Spleen (tissue), 11 donors: ENCODE data around the gene TMEM45A. TPM values are rescaled to one million over a fixed set of nuclear protein-coding genes. Genes with fewer than 3 reads are reported as not detected.

ENCODE experiments used
- DNase-seq: peaks from one replicate; pipeline ENCODE4 v3.0.0-alpha.2; 2020
- H3K27ac ChIP-seq, 8 donors: fragments of 200-600 bp; sonication (generic) in 7 of 8; 1 replicate in 4 of 8; 2 replicates in 4 of 8; pipeline versions ENCODE4 v1.5.0 to v1.8.0; 2016 to 2021; ENCODE audit warnings: inconsistent platforms in 4 of 8, mild to moderate bottlenecking in 4 of 8, moderate library complexity in 1 of 8
- H3K27me3 ChIP-seq, 7 donors: fragments of 200-600 bp; sonication (generic) in 6 of 7; replicated peaks in 1 of 7; 1 replicate in 4 of 7; 2 replicates in 3 of 7; pipeline versions ENCODE4 v1.5.0 to v1.8.0; 2016 to 2021; ENCODE audit warnings: inconsistent platforms in 3 of 7, mild to moderate bottlenecking in 1 of 7
- H3K36me3 ChIP-seq, 6 donors: fragments of 200-600 bp; sonication (generic) in 5 of 6; 1 replicate in 4 of 6; 2 replicates in 2 of 6; pipeline versions ENCODE4 v1.5.0 to v1.8.0; 2016 to 2021; ENCODE audit warnings: inconsistent platforms in 2 of 6
- H3K4me1 ChIP-seq, 6 donors: fragments of 200-600 bp; sonication (generic) in 5 of 6; 1 replicate in 3 of 6; 2 replicates in 3 of 6; pipeline versions ENCODE4 v1.5.0 to v1.8.0; 2016 to 2021; ENCODE audit warnings: inconsistent platforms in 3 of 6
- H3K4me3 ChIP-seq, 8 donors: fragments of 200-600 bp; sonication (generic) in 7 of 8; 1 replicate in 4 of 8; 2 replicates in 4 of 8; pipeline versions ENCODE4 v1.5.0 to v1.8.0; 2016 to 2021; ENCODE audit warnings: inconsistent platforms in 4 of 8, mild to moderate bottlenecking in 4 of 8, moderate library complexity in 2 of 8
- H3K9me3 ChIP-seq, 8 donors: fragments of 200-600 bp; sonication (generic) in 7 of 8; 1 replicate in 4 of 8; 2 replicates in 4 of 8; pipeline versions ENCODE4 v1.5.0 to v1.8.0; 2016 to 2021; ENCODE audit warnings: inconsistent platforms in 4 of 8
- POLR2A ChIP-seq, 3 donors: fragments of 450-650 bp; IDR thresholded peaks; one replicate each; pipeline ENCODE4 v1.5.1; 2017; ENCODE audit warnings: antibody characterized with exemption in 3 of 3, mild to moderate bottlenecking in 1 of 3
- POLR2AphosphoS5 ChIP-seq, 3 donors: sonication (generic); formaldehyde crosslinking; IDR thresholded peaks; one replicate each; pipeline ENCODE4 v1.5.1; 2017; ENCODE audit warnings: antibody characterized with exemption in 3 of 3
- WGBS, 5 donors: extraction: QIAGEN DNeasy Blood & Tissue Kit in 3 of 5; methylation state at CpG; one replicate each; pipeline versions ENCODE4 v1.1.5 to v1.1.7; 2013 to 2018; 5-methylcytosine and 5-hydroxymethylcytosine counted together
- intact Hi-C: fragments of 100-400 bp; cut with DNase I; formaldehyde crosslinking; loops from one replicate; pipeline ENCODE4 v1.15.0; 2023; ENCODE audit warnings: low total_unique reads
- polyA plus RNA-seq, 3 donors: library from polyadenylated mRNA; stranded (reverse); fragments of 200-250 nt; gene quantifications; one replicate each; pipeline ENCODE4 v1.2.1, GENCODE V29; 2013
- total RNA-seq, 7 donors: library from RNA; depleted of rRNA in 3 of 7; stranded (reverse); fragments of >200 nt in 3 of 7; fragmentation: NEBNext Ultra II Directional in 4 of 7; extraction: Animal tissue kit (Norgen Biotek cat#: 25700) in 4 of 7; gene quantifications; one replicate each; pipeline versions ENCODE4 v1.1.0 to v1.2.1, GENCODE V29; 2016 to 2021
- TF ChIP-seq, protein P1 (sequence below), 11 experiments: fragments of 200-600 bp in 7 of 11; fragments of 450-650 bp in 4 of 11; sonication (generic) in 4 of 11; IDR thresholded peaks in 8 of 11; conservative IDR thresholded peaks in 3 of 11; 1 replicate in 7 of 11; 2 replicates in 4 of 11; pipeline versions ENCODE4 v1.4.0 to v1.8.0; 2016 to 2021; ENCODE audit warnings: antibody characterized with exemption in 11 of 11, inconsistent platforms in 4 of 11, mild to moderate bottlenecking in 1 of 11
- donor health status: healthy with polysubstance abuse.
- donor health status: DM: no; HTN: no; CAD: no; lungs with moderate emphysema.
- donor health status: DM: no; HTN: no; CAD: no.
- donor health status: Bipolar disorder and iron deficiency.
- donor health status: healthy.
- donor health status: DM: no; HTN: no; CAD: no.
- donor health status: DM: yes; HTN: yes; CAD: no.

TMEM45A gene
- total and polyA plus RNA-seq, 10 donors = 1.2 to 13.4 (median 5.5) TPM

DNA sequence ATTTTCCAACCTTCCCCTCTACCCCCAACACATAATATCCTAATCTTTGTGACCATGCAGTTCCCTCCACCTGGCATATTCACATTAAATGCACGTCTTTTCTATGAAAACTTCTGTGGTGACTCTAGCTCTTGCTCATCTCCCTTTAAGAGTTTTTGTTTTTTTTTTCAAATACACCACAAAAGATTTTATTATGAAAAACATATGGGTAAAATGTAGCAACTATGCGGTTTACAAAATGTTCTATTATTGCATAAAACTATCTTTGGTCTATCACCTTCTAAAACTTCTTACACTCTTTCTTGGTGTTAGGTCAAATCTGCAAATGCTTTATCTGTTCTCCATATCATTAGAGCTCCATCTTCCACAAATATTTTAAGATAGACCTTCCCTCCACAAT lies 78.4 kb downstream of the TMEM45A start:
- Histone ChIP-seq H3K4me3 (no peak overlapping the region), H3K9me3 (no peaks in the 10 kb centered on the region), H3K36me3 (peaks cover 0 to 15% (median 0%) of the 10 kb centered on the region in 6 donors), H3K27me3 (no peaks in the 10 kb centered on the region), H3K27ac (no peak overlapping the region), H3K4me1 (no peaks in the 10 kb centered on the region)
- TF ChIP-seq POLR2A (IDR thresholded peaks at IDR 0.05) (no peak), POLR2AphosphoS5 (IDR thresholded peaks at IDR 0.05) (no peak)
- TF ChIP-seq, protein P1, sequence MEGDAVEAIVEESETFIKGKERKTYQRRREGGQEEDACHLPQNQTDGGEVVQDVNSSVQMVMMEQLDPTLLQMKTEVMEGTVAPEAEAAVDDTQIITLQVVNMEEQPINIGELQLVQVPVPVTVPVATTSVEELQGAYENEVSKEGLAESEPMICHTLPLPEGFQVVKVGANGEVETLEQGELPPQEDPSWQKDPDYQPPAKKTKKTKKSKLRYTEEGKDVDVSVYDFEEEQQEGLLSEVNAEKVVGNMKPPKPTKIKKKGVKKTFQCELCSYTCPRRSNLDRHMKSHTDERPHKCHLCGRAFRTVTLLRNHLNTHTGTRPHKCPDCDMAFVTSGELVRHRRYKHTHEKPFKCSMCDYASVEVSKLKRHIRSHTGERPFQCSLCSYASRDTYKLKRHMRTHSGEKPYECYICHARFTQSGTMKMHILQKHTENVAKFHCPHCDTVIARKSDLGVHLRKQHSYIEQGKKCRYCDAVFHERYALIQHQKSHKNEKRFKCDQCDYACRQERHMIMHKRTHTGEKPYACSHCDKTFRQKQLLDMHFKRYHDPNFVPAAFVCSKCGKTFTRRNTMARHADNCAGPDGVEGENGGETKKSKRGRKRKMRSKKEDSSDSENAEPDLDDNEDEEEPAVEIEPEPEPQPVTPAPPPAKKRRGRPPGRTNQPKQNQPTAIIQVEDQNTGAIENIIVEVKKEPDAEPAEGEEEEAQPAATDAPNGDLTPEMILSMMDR (IDR thresholded peaks at IDR 0.05 in 8 of 11, conservative IDR thresholded peaks at IDR 0.05 in 3 of 11) = no peak
- intact Hi-C loops = no loop called here
- no peak for DNase-seq
- 81 to 93% (median 88%) methylated on average over 2 of the region's 2 CpGs for WGBS, 5 donors

DNA sequence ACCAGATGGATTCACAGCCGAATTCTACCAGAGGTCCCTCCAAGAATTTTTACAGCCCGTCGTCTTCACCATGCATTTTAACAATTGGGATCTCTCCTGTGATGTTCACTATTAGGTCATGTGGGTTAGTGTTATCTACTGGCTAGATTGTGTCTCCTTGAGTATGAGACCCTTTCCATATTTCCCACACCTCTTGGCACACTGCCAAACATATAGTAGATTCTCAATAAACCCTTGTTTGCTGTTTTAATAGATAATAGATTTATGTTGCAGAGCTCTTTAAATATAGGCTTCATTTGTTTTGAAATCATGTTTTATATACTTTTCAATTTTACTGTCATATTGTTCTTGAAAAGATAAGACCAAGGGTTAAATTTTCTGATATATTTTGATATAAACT lies 82.1 kb downstream of the TMEM45A start:
- peaks cover 0 to 8% (median 0%) of the 10 kb centered on the region in 6 donors for H3K36me3 ChIP-seq
- H3K4me1 ChIP-seq = no peaks in the 10 kb centered on the region
- no peak overlapping the region for H3K4me3 ChIP-seq
- TF ChIP-seq POLR2A (IDR thresholded peaks at IDR 0.05) = no peak
- TF ChIP-seq, protein P1 (IDR thresholded peaks at IDR 0.05 in 8 of 11, conservative IDR thresholded peaks at IDR 0.05 in 3 of 11) = no peak
- TF ChIP-seq POLR2AphosphoS5 (IDR thresholded peaks at IDR 0.05) = no peak
- 90 to 100% (median 97%) methylated on average over 3 of the region's 3 CpGs for WGBS, 5 donors
- no peak overlapping the region for H3K27ac ChIP-seq
- no peaks in the 10 kb centered on the region for H3K9me3 ChIP-seq
- no peaks in the 10 kb centered on the region for H3K27me3 ChIP-seq
- intact Hi-C loops = no loop called here
- no peak for DNase-seq

DNA sequence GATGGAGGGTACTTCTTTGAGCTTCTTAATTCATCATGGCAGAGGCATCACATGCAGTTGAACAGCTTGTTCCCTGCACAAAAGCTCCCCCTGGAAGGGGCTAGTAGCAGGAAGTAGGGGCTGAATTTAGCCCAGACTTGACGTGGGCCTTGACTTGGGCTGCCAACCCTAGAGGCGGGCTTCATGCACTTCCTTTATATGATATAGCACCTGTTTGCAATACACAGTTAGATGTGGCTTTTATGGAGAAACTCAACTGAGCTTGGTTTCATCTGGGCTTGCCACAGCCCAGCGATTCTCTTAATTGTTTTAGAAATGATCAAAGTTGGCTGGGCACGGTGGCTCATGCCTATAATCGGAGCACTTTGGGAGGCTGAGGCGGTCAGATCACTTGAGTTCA lies 83.3 kb downstream of the TMEM45A start:
- TF ChIP-seq, protein P1 (IDR thresholded peaks at IDR 0.05 in 8 of 11, conservative IDR thresholded peaks at IDR 0.05 in 3 of 11) = no peak
- TF ChIP-seq POLR2AphosphoS5 (IDR thresholded peaks at IDR 0.05) (no peak), POLR2A (IDR thresholded peaks at IDR 0.05) (no peak)
- no peak for DNase-seq
- Histone ChIP-seq H3K4me1 (no peaks in the 10 kb centered on the region), H3K27me3 (no peaks in the 10 kb centered on the region), H3K4me3 (no peak overlapping the region), H3K27ac (no peak overlapping the region), H3K9me3 (no peaks in the 10 kb centered on the region), H3K36me3 (peaks cover 0 to 2% (median 0%) of the 10 kb centered on the region in 6 donors)
- intact Hi-C loops = no loop called here
- 80 to 89% (median 83%) methylated on average over 5 to 6 of the region's 6 CpGs for WGBS, 5 donors

DNA sequence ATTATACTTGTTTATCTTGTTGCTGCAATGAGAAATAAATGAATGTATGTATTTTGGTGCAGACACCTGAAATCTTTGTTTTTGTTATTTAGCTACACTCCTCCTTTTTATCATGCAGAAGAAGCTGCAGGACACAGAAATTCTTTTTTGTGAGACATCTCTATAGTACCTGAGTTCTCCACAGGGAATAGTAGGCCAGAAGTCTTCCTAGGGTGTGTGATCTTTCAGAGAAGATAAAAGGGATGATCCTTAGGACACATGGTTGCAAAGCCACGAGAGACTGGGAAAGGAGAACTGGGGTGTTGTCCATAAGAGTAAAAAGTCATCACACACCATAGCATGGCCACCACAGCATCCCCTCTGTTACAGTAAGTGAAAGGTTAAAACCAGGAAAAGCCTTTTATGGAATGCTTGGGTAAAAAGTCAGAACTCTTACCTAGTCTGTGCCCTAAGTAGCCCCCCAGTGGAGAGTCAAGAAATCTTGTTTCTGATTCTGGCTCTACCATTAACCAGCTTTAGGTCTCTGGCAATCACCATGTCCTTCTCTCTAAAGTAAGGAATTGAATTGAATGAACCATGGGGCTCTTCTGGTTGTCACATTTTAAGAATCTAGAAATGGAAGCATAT lies 85.1 kb downstream of the TMEM45A start:
- no peaks in the 10 kb centered on the region for H3K27me3 ChIP-seq
- no peak for DNase-seq
- H3K4me1 ChIP-seq = no peaks in the 10 kb centered on the region
- H3K4me3 ChIP-seq = no peak overlapping the region
- no peak overlapping the region for H3K27ac ChIP-seq
- no peaks in the 10 kb centered on the region for H3K36me3 ChIP-seq
- no peak for TF ChIP-seq POLR2A (IDR thresholded peaks at IDR 0.05)
- TF ChIP-seq, protein P1 (IDR thresholded peaks at IDR 0.05 in 8 of 11, conservative IDR thresholded peaks at IDR 0.05 in 3 of 11) = no peak
- TF ChIP-seq POLR2AphosphoS5 (IDR thresholded peaks at IDR 0.05) = no peak
- intact Hi-C loops = no loop called here
- H3K9me3 ChIP-seq = no peaks in the 10 kb centered on the region
- WGBS, 5 donors = 55 to 80% (median 72%) methylated on average over 1 of the region's 1 CpG
